ENCODE measurements around the gene ZCCHC17. TPM values are rescaled to one million over a fixed set of nuclear protein-coding genes. Genes with fewer than 3 reads are reported as not detected.

Gene ZCCHC17
- total RNA-seq, 1 experiment from 2014 or later = 42.0 TPM

GRCh38 chr1:31373056-31373896, 76.4 kb downstream of the ZCCHC17 start, which contains the start of gene FABP3 (continued):
- peak; percentile 70 for TF ChIP-seq MAX (CRISPR knock-in tag; IDR thresholded peaks at IDR 0.05)
- TF ChIP-seq AFF4 (CRISPR knock-in tag; IDR thresholded peaks at IDR 0.05; ENCODE audit: borderline replicate concordance) = 0 out of 2 replicates have a peak, but pooled peaks have one; percentile 51
- no peak for TF ChIP-seq ZNF219 (CRISPR knock-in tag; IDR thresholded peaks at IDR 0.05; ENCODE audit: borderline replicate concordance)
- TF ChIP-seq CBFB (CRISPR knock-in tag; IDR thresholded peaks at IDR 0.05; ENCODE audit: low read depth) = no peak
- no peak for TF ChIP-seq ZNF138 (CRISPR knock-in tag; conservative IDR thresholded peaks at IDR 0.05)
- TF ChIP-seq IRF1 (CRISPR knock-in tag; IDR thresholded peaks at IDR 0.05) = 0 out of 2 replicates have a peak, but pooled peaks have one; percentile 14
- TF ChIP-seq E2F1 (CRISPR knock-in tag; IDR thresholded peaks at IDR 0.05) = peak; percentile 59; the same call in 1 of the 2 replicates
- no peak for TF ChIP-seq IRF2 (CRISPR knock-in tag; IDR thresholded peaks at IDR 0.05; ENCODE audit: borderline replicate concordance, low read depth)
- no peak for TF ChIP-seq OVOL2 (CRISPR knock-in tag; IDR thresholded peaks at IDR 0.05; ENCODE audit: borderline replicate concordance)
- TF ChIP-seq CREB1 (CRISPR knock-in tag; IDR thresholded peaks at IDR 0.05) = no peak
- TF ChIP-seq ZBTB43 (CRISPR knock-in tag; IDR thresholded peaks at IDR 0.05) = peak; percentile 1; the same call in 1 of the 2 replicates
- 0 out of 2 replicates have a peak, but pooled peaks have one; percentile 39 for TF ChIP-seq TP53 (CRISPR knock-in tag; IDR thresholded peaks at IDR 0.05)
- 0 out of 2 replicates have a peak, but pooled peaks have one; percentile 41 for TF ChIP-seq FOXP4 (CRISPR knock-in tag; IDR thresholded peaks at IDR 0.05)
- TF ChIP-seq ETV6 (CRISPR knock-in tag; IDR thresholded peaks at IDR 0.05) = peak; percentile 79; the same call in 1 of the 2 replicates
- TF ChIP-seq NFYB (CRISPR knock-in tag; conservative IDR thresholded peaks at IDR 0.05; ENCODE audit: low read depth) = 0 out of 2 replicates have a peak, but pooled peaks have one; percentile 10
- TF ChIP-seq STAT6 (CRISPR knock-in tag; conservative IDR thresholded peaks at IDR 0.05; ENCODE audit: low read depth) = no peak
- TF ChIP-seq PRRX2 (CRISPR knock-in tag; IDR thresholded peaks at IDR 0.05) = 0 out of 2 replicates have a peak, but pooled peaks have one; percentile 72
- no peak for TF ChIP-seq PRDM15 (CRISPR knock-in tag; IDR thresholded peaks at IDR 0.05)
- 0 out of 2 replicates have a peak, but pooled peaks have one; percentile 17 for TF ChIP-seq MLX (CRISPR knock-in tag; IDR thresholded peaks at IDR 0.05)
- TF ChIP-seq ZNF232 (CRISPR knock-in tag; IDR thresholded peaks at IDR 0.05) = 0 out of 2 replicates have a peak, but pooled peaks have one; percentile 11

Measured in WTC11 (cell line).